Measurements from ENCODE around the gene PDE6D. TPM values are rescaled to one million over a fixed set of nuclear protein-coding genes. Genes with fewer than 3 reads are reported as not detected.
"Not testable (repeated sequence)": the region's sequence is repeated elsewhere in the genome, so short reads cannot be mapped to it uniquely, and the experiment has no call there.

PDE6D gene
- total and polyA plus RNA-seq, 2 experiments from 2014 or later, result 47.3 to 64.8 TPM

DNA sequence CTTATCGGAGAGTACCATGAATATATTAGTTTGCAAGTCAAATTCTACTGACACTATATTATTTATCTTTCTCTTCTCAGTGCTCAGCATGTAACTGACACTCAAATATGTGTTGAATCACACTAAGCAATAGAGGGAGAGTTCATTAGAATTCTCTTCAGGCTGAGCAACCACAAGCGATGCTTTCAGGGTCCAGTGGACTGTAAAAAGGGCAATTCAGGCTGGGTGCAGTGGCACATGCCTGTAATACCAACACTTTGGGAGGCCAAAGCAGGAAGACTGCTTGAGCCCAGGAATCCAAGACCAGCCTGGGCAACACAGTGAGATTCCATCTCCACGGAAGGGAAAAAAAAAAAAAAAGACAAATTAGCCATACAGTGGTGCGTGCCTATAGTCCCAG is 16.3 kb downstream of the PDE6D start:
- Histone ChIP-seq H3K4me1 (ENCODE audit: low read depth) (peaks cover 27% of the 10 kb centered on the region), H3K4me3 (no peak overlapping the region), H3K9me3 (ENCODE audit: low read depth) (no peaks in the 10 kb centered on the region), H3K36me3 (no peaks in the 10 kb centered on the region), H3K27me3 (no peaks in the 10 kb centered on the region), H3K27ac (no peak overlapping the region)
- no peak for DNase-seq (ENCODE audit: low read depth in 1 of 2, low spot score in 1 of 2)
- TF ChIP-seq, protein P1, sequence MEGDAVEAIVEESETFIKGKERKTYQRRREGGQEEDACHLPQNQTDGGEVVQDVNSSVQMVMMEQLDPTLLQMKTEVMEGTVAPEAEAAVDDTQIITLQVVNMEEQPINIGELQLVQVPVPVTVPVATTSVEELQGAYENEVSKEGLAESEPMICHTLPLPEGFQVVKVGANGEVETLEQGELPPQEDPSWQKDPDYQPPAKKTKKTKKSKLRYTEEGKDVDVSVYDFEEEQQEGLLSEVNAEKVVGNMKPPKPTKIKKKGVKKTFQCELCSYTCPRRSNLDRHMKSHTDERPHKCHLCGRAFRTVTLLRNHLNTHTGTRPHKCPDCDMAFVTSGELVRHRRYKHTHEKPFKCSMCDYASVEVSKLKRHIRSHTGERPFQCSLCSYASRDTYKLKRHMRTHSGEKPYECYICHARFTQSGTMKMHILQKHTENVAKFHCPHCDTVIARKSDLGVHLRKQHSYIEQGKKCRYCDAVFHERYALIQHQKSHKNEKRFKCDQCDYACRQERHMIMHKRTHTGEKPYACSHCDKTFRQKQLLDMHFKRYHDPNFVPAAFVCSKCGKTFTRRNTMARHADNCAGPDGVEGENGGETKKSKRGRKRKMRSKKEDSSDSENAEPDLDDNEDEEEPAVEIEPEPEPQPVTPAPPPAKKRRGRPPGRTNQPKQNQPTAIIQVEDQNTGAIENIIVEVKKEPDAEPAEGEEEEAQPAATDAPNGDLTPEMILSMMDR (IDR thresholded peaks at IDR 0.05; ENCODE audit: low read depth, low read length), result no peak

DNA sequence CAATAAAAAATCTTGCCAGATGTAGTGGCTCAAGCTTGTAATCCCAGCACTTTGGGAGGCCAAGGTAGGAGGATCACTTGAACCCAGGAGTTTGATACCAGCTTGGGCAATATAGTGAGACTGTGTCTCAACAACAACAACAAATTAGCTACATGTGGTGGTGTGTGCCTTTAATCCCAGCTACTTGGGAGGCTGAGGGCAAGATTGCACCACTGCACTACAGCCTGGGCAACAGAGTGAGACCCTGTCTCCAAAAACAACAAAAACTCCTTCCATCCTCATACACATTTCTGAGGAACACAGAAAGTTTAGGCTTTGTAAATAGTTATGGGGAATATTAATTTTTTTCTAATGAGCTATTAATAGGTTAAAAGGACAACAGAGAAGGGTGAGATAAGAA is 17.0 kb downstream of the PDE6D start:
- Histone ChIP-seq H3K27ac (no peak overlapping the region), H3K36me3 (no peaks in the 10 kb centered on the region), H3K4me3 (no peak overlapping the region), H3K4me1 (ENCODE audit: low read depth) (peaks cover 27% of the 10 kb centered on the region), H3K27me3 (no peaks in the 10 kb centered on the region), H3K9me3 (ENCODE audit: low read depth) (no peaks in the 10 kb centered on the region)
- DNase-seq (ENCODE audit: low read depth in 1 of 2, low spot score in 1 of 2), result no peak
- TF ChIP-seq, protein P1 (IDR thresholded peaks at IDR 0.05; ENCODE audit: low read depth, low read length), result no peak

DNA sequence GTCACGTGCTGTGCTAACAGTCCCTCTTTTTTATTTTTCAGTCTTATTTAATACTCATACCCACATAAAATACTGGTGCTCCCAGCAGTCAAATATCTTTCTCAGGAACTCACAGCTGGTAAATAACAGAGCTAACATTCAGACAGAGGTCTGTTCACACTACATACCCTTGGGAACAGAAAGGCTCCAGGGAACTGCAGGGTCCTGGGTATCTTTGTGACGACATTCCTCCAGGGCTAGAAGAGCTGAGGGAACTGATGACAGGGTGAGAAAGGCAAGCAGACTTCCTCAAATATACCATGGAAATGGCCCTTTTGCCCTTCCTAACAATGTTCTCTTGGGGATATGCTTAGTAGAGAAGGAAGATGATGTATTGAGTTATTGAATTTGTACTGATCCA is 19.3 kb downstream of the PDE6D start:
- Histone ChIP-seq H3K4me1 (ENCODE audit: low read depth) (peaks cover 27% of the 10 kb centered on the region), H3K9me3 (ENCODE audit: low read depth) (no peaks in the 10 kb centered on the region), H3K4me3 (no peak overlapping the region), H3K27ac (peak overlapping the region; percentile 92), H3K27me3 (no peaks in the 10 kb centered on the region), H3K36me3 (no peaks in the 10 kb centered on the region)
- TF ChIP-seq, protein P1 (IDR thresholded peaks at IDR 0.05; ENCODE audit: low read depth, low read length), result no peak
- DNase-seq (ENCODE audit: low read depth in 1 of 2, low spot score in 1 of 2), result peak; percentile 38 to 76

DNA sequence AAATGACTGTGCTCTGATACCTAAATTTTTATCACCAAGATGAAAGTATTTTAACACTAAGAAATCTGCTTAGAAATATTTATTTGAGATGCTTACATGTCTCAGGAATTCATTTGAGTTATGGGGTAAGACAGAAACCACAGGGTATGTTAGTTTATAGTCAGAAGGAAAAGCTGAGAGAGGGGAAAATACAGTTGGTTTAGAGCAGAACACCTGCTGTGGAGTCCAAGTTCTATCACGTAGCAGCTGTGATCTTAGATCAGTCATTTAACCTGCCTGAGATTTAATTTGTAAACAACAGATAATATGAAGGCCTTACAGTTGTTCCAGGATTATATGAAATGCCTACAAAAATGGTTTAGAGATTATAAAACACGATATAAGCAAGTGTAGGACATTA is 29.0 kb downstream of the PDE6D start:
- DNase-seq (ENCODE audit: low read depth in 1 of 2, low spot score in 1 of 2), result no peak
- Histone ChIP-seq H3K9me3 (ENCODE audit: low read depth) (no peaks in the 10 kb centered on the region), H3K4me3 (no peak overlapping the region), H3K27me3 (no peaks in the 10 kb centered on the region), H3K36me3 (no peaks in the 10 kb centered on the region), H3K27ac (no peak overlapping the region), H3K4me1 (ENCODE audit: low read depth) (no peaks in the 10 kb centered on the region)
- TF ChIP-seq, protein P1 (IDR thresholded peaks at IDR 0.05; ENCODE audit: low read depth, low read length), result no peak

DNA sequence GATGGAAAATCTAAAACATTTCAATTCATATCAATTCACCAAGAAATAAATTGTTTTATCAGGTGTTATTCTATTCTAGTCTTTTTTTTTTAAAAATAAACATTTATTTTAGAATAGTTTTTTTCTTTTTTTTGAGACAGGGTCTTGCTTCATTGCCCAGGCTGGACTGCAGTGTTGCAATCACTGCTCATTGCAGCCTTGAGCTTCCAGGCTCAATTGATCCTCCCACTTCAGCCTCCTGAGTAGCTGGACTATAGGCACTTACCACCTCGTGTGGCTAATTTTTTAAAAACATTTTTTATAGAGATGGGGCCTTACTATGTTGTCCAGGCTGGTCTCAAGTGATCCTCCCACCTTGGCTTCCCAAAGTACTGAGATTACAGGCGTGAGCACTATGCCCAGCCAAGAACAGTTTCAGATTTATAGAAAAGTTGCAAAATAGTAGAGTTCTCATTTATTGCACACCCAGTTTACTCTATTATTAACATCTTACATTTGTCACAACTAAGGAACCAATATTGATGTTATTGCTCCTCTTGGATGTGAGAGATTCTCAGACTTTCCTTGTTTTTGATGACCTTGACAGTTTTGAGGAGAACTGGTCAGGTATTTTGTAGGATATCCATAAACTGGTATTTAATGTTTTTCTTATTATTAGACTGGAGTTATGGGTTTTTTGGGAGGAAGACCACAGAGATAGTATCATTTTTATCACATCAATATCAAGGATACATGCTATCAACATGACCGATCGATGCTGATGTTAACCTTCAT is 29.9 kb downstream of the PDE6D start:
- H3K9me3 ChIP-seq (ENCODE audit: low read depth), result no peaks in the 10 kb centered on the region
- DNase-seq (ENCODE audit: low read depth in 1 of 2, low spot score in 1 of 2), result no peak
- H3K36me3 ChIP-seq, result no peaks in the 10 kb centered on the region
- no peaks in the 10 kb centered on the region for H3K27me3 ChIP-seq
- H3K4me3 ChIP-seq, result no peak overlapping the region
- no peaks in the 10 kb centered on the region for H3K4me1 ChIP-seq (ENCODE audit: low read depth)
- H3K27ac ChIP-seq, result no peak overlapping the region
- TF ChIP-seq, protein P1 (IDR thresholded peaks at IDR 0.05; ENCODE audit: low read depth, low read length), result no peak

DNA sequence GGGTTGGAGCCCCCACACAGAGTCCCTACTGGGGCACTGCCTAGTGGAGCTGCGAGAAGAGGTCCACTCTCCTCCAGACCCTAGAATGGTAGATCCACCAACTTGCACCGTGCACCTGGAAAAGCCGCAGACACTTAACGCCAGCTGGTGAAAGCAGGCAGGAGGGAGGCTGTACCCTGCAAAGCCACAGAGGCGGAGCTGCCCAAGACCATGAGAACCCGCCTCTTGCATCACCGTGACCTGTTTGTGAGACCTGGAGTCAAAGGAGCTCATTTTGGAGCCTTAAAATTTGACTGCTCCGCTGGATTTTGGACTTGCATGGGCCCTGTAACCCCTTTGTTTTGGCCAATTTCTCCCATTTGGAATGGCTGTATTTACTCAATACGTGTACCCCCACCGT is 32.1 kb downstream of the PDE6D start:
- H3K4me1 ChIP-seq (ENCODE audit: low read depth), result peaks cover 13% of the 10 kb centered on the region
- DNase-seq (ENCODE audit: low read depth in 1 of 2, low spot score in 1 of 2); H3K36me3 ChIP-seq; H3K27ac ChIP-seq; H3K4me3 ChIP-seq; H3K27me3 ChIP-seq; H3K9me3 ChIP-seq (ENCODE audit: low read depth): not testable (repeated sequence)

DNA sequence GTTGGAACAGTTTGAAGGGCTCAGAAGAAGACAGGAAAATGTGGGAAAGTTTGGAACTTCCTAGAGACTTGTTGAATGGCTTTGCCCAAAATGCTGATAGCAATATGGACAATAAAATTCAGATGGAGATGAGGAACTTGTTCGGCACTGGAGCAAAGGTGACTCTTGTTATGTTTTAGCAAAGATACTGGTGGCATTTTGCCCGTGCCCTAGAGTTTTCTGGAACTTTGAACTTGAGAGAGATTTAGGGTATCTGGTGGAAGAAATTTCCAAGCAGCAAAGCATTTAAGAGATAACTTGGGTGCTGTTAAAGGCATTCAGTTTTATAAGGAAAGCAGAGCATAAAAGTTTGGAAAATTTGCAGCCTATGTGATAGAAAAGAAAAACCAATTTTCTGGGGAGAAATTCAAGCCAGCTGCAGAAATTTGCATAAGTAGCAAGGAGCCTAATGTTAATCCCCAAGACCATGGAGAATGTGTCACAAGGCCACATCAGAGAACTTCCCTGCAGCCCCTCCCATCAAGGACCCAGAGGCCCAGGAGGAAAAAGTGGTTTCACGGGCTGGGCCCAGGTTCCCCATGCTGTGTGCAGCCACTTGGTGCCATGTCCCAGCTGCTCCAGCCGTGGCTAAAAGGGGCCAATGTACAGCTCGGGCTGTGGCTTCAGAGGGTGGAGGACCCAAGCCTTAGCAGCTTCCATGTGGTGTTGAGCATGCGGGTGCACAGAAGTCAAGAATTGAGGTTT is 32.8 kb downstream of the PDE6D start:
- not testable (repeated sequence) for H3K9me3 ChIP-seq (ENCODE audit: low read depth); DNase-seq (ENCODE audit: low read depth in 1 of 2, low spot score in 1 of 2); H3K27ac ChIP-seq; H3K4me3 ChIP-seq; H3K27me3 ChIP-seq; H3K36me3 ChIP-seq
- peaks cover 15% of the 10 kb centered on the region for H3K4me1 ChIP-seq (ENCODE audit: low read depth)
